Measurements from ENCODE around the gene FOXP3.

- TF ChIP-seq POLR2A (IDR thresholded peaks at IDR 0.05) = no peak
- TF ChIP-seq CTCF (IDR thresholded peaks at IDR 0.05) = no peak
- no peak for TF ChIP-seq EP300 (IDR thresholded peaks at IDR 0.05)
Measured at GRCh38 chrX:49244207-49244606, 20.3 kb downstream of the FOXP3 start.
